Measurements from ENCODE around the gene NID1.
"Not testable (repeated sequence)": the region's sequence is repeated elsewhere in the genome, so short reads cannot be mapped to it uniquely, and the experiment has no call there.

NID1 gene

DNA sequence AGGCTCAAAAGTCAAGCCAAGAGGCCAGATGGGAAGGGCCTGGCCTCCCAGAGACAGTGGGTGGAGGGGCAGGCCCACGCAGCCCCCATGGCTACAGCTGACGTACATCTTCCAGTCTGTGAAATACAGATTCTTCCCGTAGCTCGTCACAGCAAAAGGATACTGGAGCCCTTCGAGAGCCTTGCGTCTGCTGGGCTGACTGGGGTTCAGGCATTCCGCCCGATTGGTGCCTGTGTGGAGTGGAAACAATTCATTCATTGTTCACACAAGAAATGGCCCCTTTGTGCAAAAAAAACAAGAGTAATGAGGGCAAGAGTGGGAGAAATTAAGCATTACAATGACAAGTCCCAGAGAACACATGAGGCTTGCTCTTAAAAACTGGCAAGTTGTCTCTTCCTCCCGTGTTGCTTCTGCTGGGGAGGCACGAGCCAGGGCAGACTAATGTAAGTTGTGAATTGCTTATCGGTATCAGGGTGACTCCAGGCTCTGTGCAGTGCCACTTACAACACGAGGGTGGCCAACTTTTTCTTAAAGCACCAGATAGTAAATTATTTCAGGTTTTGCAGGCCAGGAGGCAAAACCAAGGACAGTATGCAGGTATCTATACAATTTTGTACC lies 85.1 kb downstream of the NID1 start:
- in situ Hi-C loops (cut with HindIII; ENCODE audit: low pct_ligation_motif_present, low sequenced_read_pairs), result no loop called here
- TF ChIP-seq, protein P1, sequence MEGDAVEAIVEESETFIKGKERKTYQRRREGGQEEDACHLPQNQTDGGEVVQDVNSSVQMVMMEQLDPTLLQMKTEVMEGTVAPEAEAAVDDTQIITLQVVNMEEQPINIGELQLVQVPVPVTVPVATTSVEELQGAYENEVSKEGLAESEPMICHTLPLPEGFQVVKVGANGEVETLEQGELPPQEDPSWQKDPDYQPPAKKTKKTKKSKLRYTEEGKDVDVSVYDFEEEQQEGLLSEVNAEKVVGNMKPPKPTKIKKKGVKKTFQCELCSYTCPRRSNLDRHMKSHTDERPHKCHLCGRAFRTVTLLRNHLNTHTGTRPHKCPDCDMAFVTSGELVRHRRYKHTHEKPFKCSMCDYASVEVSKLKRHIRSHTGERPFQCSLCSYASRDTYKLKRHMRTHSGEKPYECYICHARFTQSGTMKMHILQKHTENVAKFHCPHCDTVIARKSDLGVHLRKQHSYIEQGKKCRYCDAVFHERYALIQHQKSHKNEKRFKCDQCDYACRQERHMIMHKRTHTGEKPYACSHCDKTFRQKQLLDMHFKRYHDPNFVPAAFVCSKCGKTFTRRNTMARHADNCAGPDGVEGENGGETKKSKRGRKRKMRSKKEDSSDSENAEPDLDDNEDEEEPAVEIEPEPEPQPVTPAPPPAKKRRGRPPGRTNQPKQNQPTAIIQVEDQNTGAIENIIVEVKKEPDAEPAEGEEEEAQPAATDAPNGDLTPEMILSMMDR (IDR thresholded peaks at IDR 0.05; ENCODE audit: low read depth, low read length, missing control alignments), result no peak
- H3K27ac ChIP-seq, result no peak overlapping the region
- H3K27me3 ChIP-seq (replicated peaks), result no peaks in the 10 kb centered on the region
- H3K36me3 ChIP-seq (replicated peaks), result peaks cover 18% of the 10 kb centered on the region
- H3K4me3 ChIP-seq (ENCODE audit: low read depth, low read length), result no peak overlapping the region
- no peak for DNase-seq

DNA sequence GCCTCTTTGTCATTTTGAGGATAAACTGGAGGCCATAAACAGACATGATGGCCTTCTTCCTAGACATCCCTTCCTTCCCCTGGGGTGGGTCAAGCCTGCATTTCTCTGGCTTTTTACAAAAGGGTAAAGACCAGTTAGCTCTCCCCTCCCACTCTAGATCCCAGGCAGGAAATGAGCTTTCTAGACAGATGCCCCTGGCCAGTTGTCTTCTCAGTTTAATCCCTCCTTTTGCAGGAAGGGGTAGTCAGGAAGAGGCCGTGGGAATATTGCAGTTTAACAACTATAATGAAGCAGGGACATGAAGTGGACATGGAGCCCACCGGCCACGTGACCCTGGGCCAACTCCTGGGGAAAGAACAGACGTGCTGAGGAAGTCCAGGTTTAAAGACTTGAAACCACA lies 85.7 kb downstream of the NID1 start:
- no peak overlapping the region for H3K27ac ChIP-seq
- in situ Hi-C loops (cut with HindIII; ENCODE audit: low pct_ligation_motif_present, low sequenced_read_pairs), result no loop called here
- H3K27me3 ChIP-seq (replicated peaks), result no peaks in the 10 kb centered on the region
- no peak for DNase-seq
- peaks cover 20% of the 10 kb centered on the region for H3K36me3 ChIP-seq (replicated peaks)
- no peak overlapping the region for H3K4me3 ChIP-seq (ENCODE audit: low read depth, low read length)
- TF ChIP-seq, protein P1 (IDR thresholded peaks at IDR 0.05; ENCODE audit: low read depth, low read length, missing control alignments), result no peak

DNA sequence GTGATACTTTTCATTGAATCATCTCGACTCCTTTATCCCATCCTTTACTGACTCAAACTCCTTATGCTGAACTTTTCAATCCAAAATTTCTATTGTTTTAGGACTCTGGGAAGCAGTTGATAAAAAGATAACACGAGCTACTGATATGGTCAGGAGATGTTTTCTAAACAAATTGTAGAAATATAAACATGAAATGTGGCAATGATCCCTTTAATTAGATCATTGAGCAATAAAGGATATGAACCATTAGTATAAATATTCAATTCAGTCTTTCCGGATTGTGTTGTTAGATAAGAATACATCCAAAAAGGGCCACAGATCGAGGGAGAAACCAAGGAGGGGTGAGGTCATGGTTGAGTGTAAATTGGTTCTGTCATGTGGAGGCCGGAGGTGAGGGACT lies 88.4 kb downstream of the NID1 start:
- TF ChIP-seq, protein P1 (IDR thresholded peaks at IDR 0.05; ENCODE audit: low read depth, low read length, missing control alignments), result no peak
- no peaks in the 10 kb centered on the region for H3K27me3 ChIP-seq (replicated peaks)
- in situ Hi-C loops (cut with HindIII; ENCODE audit: low pct_ligation_motif_present, low sequenced_read_pairs), result no loop called here
- no peak overlapping the region for H3K27ac ChIP-seq
- no peak overlapping the region for H3K4me3 ChIP-seq (ENCODE audit: low read depth, low read length)
- peaks cover 20% of the 10 kb centered on the region for H3K36me3 ChIP-seq (replicated peaks)
- DNase-seq, result no peak

DNA sequence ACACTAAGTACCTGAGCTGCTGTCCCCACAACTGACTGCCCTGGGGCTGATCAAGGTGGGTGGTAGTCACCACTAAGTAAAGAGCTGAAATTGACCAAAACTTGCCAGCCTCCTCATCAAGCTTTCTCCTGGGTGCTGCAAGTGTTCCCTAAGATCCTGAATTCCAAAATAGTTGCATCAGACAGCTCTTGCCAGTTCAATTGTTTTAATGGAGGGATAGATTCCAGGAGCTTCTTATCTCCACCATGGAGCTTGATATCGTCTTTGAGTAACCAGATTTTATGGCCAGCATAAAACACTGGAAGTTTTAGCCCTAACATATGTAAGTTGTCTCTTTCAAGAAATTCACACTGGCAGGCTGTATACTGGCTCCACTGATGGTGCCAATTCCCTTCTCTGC lies 90.3 kb downstream of the NID1 start:
- H3K27me3 ChIP-seq (replicated peaks), result no peaks in the 10 kb centered on the region
- H3K4me3 ChIP-seq (ENCODE audit: low read depth, low read length), result no peak overlapping the region
- DNase-seq, result no peak
- TF ChIP-seq, protein P1 (IDR thresholded peaks at IDR 0.05; ENCODE audit: low read depth, low read length, missing control alignments), result no peak
- no peak overlapping the region for H3K27ac ChIP-seq
- H3K36me3 ChIP-seq (replicated peaks), result peaks cover 15% of the 10 kb centered on the region
- in situ Hi-C loops (cut with HindIII; ENCODE audit: low pct_ligation_motif_present, low sequenced_read_pairs), result no loop called here

DNA sequence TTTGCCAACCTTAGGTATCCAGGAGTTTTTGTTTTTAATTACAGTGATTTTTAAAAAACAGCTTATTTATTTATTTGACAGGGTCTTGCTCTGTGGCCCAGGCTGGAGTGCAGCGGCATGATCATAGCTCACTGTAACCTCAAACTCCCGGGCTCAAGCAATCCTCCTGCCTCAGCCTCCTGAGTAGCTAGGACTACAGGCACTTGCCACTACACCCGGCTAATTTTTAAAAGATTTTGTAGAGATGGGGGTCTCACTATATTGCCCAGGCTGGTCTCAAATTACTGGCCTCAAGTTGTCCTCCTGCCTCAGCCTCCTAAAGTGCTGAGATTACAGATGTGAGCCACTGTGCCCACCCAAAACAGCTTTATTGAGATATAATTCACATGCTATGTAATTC lies 92.2 kb downstream of the NID1 start:
- H3K27me3 ChIP-seq (replicated peaks); DNase-seq; in situ Hi-C loops (cut with HindIII; ENCODE audit: low pct_ligation_motif_present, low sequenced_read_pairs); H3K4me3 ChIP-seq (ENCODE audit: low read depth, low read length); H3K36me3 ChIP-seq (replicated peaks): not testable (repeated sequence)
- peak overlapping the region; percentile 94 for H3K27ac ChIP-seq

DNA sequence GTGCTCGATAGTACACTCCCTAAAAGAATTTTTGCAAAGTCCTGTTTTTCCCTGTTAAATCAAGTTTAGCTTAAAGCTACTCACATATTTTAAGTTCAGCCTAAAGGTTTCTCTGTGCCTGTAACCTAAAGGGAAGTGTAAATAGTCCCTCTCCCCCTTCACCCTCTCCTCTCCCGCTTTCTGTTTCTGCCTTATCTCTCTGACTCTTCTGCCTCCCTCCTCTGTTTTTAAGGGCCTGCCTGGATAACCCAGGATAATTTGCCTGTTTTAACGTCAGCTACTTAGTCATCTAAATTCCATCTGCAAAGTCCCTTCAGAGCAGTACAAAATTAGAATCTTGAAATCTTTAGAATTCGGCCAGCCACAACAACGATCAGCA lies 92.6 kb downstream of the NID1 start:
- TF ChIP-seq, protein P1 (IDR thresholded peaks at IDR 0.05; ENCODE audit: low read depth, low read length, missing control alignments), result no peak
- in situ Hi-C loops (cut with HindIII; ENCODE audit: low pct_ligation_motif_present, low sequenced_read_pairs), result no loop called here
- Histone ChIP-seq H3K4me3 (ENCODE audit: low read depth, low read length) (peak overlapping the region; percentile 43), H3K36me3 (replicated peaks) (peaks cover 5% of the 10 kb centered on the region), H3K27ac (peak overlapping the region; percentile 94), H3K27me3 (replicated peaks) (no peaks in the 10 kb centered on the region)
- DNase-seq, result peak; percentile 83

Measured in brain microvascular endothelial cell (primary cell).